Stomach (tissue), 9 donors: ENCODE data around the gene CBX8. TPM values are rescaled to one million over a fixed set of nuclear protein-coding genes. Genes with fewer than 3 reads are reported as not detected.

Experiments used
- DNase-seq, 2 donors: peaks; one replicate each; pipeline versions ENCODE4 v3.0.0 to v3.0.0-alpha.2; 2013 to 2019
- H3K27ac ChIP-seq, 5 donors: fragments of 200-600 bp in 4 of 5; sonication (generic) in 4 of 5; one replicate each; pipeline ENCODE4 v1.5.1; 2013 to 2019; ENCODE audit warnings: mild to moderate bottlenecking in 1 of 5, moderate library complexity in 1 of 5
- H3K27me3 ChIP-seq, 3 donors: fragments of 200-600 bp; sonication (generic); one replicate each; pipeline ENCODE4 v1.5.1; 2017 to 2019; ENCODE audit warnings: mixed run types in 1 of 3
- H3K36me3 ChIP-seq, 4 donors: fragments of 200-600 bp; sonication (generic); 1 replicate in 3 of 4; 2 replicates in 1 of 4; pipeline ENCODE4 v1.5.1; 2016 to 2019
- H3K4me1 ChIP-seq, 4 donors: fragments of 200-600 bp; sonication (generic); one replicate each; pipeline ENCODE4 v1.5.1; 2016 to 2019
- H3K4me3 ChIP-seq, 4 donors: fragments of 200-600 bp; sonication (generic) in 3 of 4; one replicate each; pipeline ENCODE4 v1.5.1; 2016 to 2019; ENCODE audit warnings: mild to moderate bottlenecking in 1 of 4
- H3K9me3 ChIP-seq, 4 donors: fragments of 200-600 bp; sonication (generic); one replicate each; pipeline ENCODE4 v1.5.1; 2016 to 2019
- CTCF ChIP-seq, 7 experiments: fragments of 450-650 bp in 4 of 7; fragments of 200-600 bp in 3 of 7; sonication (generic) in 3 of 7; IDR thresholded peaks; one replicate each; pipeline ENCODE4 v1.5.1; 2016 to 2019; ENCODE audit warnings: antibody characterized with exemption in 7 of 7, control low read depth in 2 of 7, mild to moderate bottlenecking in 1 of 7
- EP300 ChIP-seq: sonication (generic); formaldehyde crosslinking; IDR thresholded peaks from one replicate; pipeline ENCODE4 v1.6.1; 2017; ENCODE audit warnings: antibody characterized with exemption
- POLR2A ChIP-seq, 4 donors: fragments of 450-650 bp; IDR thresholded peaks; one replicate each; pipeline ENCODE4 v1.6.1; 2016; ENCODE audit warnings: antibody characterized with exemption in 4 of 4, control low read depth in 2 of 4, mild to moderate bottlenecking in 1 of 4, moderate library complexity in 1 of 4
- POLR2AphosphoS5 ChIP-seq, 3 donors: sonication (generic); formaldehyde crosslinking; IDR thresholded peaks; one replicate each; pipeline ENCODE4 v1.6.1; 2016; ENCODE audit warnings: antibody characterized with exemption in 3 of 3
- WGBS, 5 donors: extraction: QIAGEN DNeasy Blood & Tissue Kit in 3 of 5; methylation state at CpG; one replicate each; pipeline versions ENCODE4 v1.1.5 to v1.1.7; 2013 to 2018; 5-methylcytosine and 5-hydroxymethylcytosine counted together
- intact Hi-C: fragments of 100-400 bp; cut with DNase I; formaldehyde crosslinking; loops from one replicate; pipeline ENCODE4 v1.15.1; 2023; ENCODE audit warnings: low total_unique reads
- polyA plus RNA-seq, 3 donors: library from polyadenylated mRNA; stranded (reverse); fragments of 200-250 nt; gene quantifications; one replicate each; pipeline ENCODE4 v1.2.3, GENCODE V29; 2013
- total RNA-seq, 5 donors: library from RNA; depleted of rRNA; stranded (reverse); fragments of >200 nt; gene quantifications; one replicate each; pipeline versions ENCODE4 v1.1.0 to v1.2.3, GENCODE V29; 2014 to 2016
- donor health status: healthy with polysubstance abuse.
- donor health status: Bipolar disorder and iron deficiency.
- donor health status: healthy.

The CBX8 gene
- total and polyA plus RNA-seq, 8 donors = 0.76 to 140 (median 3.1) TPM; not detected in 2

GRCh38 chr17:79804856-79805696 is 8.2 kb upstream of the CBX8 start:
- 23 to 28% (median 25%) methylated on average over 22 of the region's 22 CpGs for WGBS, 5 donors
- H3K27me3 ChIP-seq = peaks cover 86 to 100% (median 100%) of the 10 kb centered on the region in 3 donors
- TF ChIP-seq POLR2AphosphoS5 (IDR thresholded peaks at IDR 0.05) (no peak), CTCF (IDR thresholded peaks at IDR 0.05) (no peak), EP300 (no peak), POLR2A (IDR thresholded peaks at IDR 0.05) (no peak)
- intact Hi-C loops = loop anchor here (10.0 kb wide), 2 partner anchors 110 to 190 kb away; no protein-coding TSS in a partner anchor
- no peak overlapping the region for H3K27ac ChIP-seq
- H3K4me3 ChIP-seq = no peak overlapping the region
- DNase-seq = no peak
- peaks cover 27 to 60% (median 53%) of the 10 kb centered on the region in 4 donors for H3K4me1 ChIP-seq
- H3K9me3 ChIP-seq = no peaks in the 10 kb centered on the region
- no peaks in the 10 kb centered on the region for H3K36me3 ChIP-seq

- no peaks in the 10 kb centered on the region for H3K36me3 ChIP-seq
- 1 to 5% (median 2%) methylated on average over 22 to 76 of the region's 76 CpGs for WGBS, 5 donors
- H3K4me1 ChIP-seq = peaks cover 22 to 61% (median 52%) of the 10 kb centered on the region in 4 donors
- intact Hi-C loops = loop anchor here (10.0 kb wide), 2 partner anchors 111 to 191 kb away; no protein-coding TSS in a partner anchor
- no peak overlapping the region for H3K27ac ChIP-seq
- H3K9me3 ChIP-seq = no peaks in the 10 kb centered on the region
- TF ChIP-seq POLR2AphosphoS5 (IDR thresholded peaks at IDR 0.05) (no peak), POLR2A (IDR thresholded peaks at IDR 0.05) (no peak), CTCF (IDR thresholded peaks at IDR 0.05) (no peak), EP300 (no peak)
- H3K4me3 ChIP-seq = peak overlapping the region in 2 of 4 donors; percentile 19 to 35
- peak in 1 of 2 donors; percentile 77 for DNase-seq
- H3K27me3 ChIP-seq = peaks cover 89 to 100% (median 100%) of the 10 kb centered on the region in 3 donors
Measured at GRCh38 chr17:79803997-79804855, 7.3 kb upstream of the CBX8 start.

- Histone ChIP-seq H3K4me3 (peak overlapping the region in 2 of 4 donors; percentile 19 to 35), H3K36me3 (no peaks in the 10 kb centered on the region), H3K27me3 (peaks cover 92 to 100% (median 100%) of the 10 kb centered on the region in 3 donors), H3K27ac (no peak overlapping the region), H3K4me1 (peaks cover 25 to 61% (median 54%) of the 10 kb centered on the region in 4 donors), H3K9me3 (no peaks in the 10 kb centered on the region)
- no peak for TF ChIP-seq EP300
- DNase-seq = no peak
- intact Hi-C loops = loop anchor here (10.0 kb wide), 2 partner anchors 111 to 191 kb away; no protein-coding TSS in a partner anchor
- 8 to 27% (median 11%) methylated on average over 20 to 31 of the region's 31 CpGs for WGBS, 5 donors
Measured at GRCh38 chr17:79803421-79803996, 6.6 kb upstream of the CBX8 start.

GRCh38 chr17:79802736-79803420 is 6.0 kb upstream of the CBX8 start:
- H3K4me1 ChIP-seq = peaks cover 31 to 65% (median 61%) of the 10 kb centered on the region in 4 donors

More at GRCh38 chr17:79802736-79803420, 6.0 kb upstream of the CBX8 start:
- 5 to 15% (median 6%) methylated on average over 23 to 57 of the region's 57 CpGs for WGBS, 5 donors
- no peaks in the 10 kb centered on the region for H3K9me3 ChIP-seq
- peak in 1 of 2 donors; percentile 45 for DNase-seq
- H3K4me3 ChIP-seq = peak overlapping the region in 1 of 4 donors; percentile 31
- no peak for TF ChIP-seq CTCF (IDR thresholded peaks at IDR 0.05)
- TF ChIP-seq EP300 = no peak
- TF ChIP-seq POLR2A (IDR thresholded peaks at IDR 0.05) = no peak
- TF ChIP-seq POLR2AphosphoS5 (IDR thresholded peaks at IDR 0.05) = no peak
- H3K27me3 ChIP-seq = peaks cover 93 to 100% (median 100%) of the 10 kb centered on the region in 3 donors
- H3K27ac ChIP-seq = no peak overlapping the region
- intact Hi-C loops = loop anchor here (10.0 kb wide), 2 partner anchors 112 to 192 kb away; no protein-coding TSS in a partner anchor
- no peaks in the 10 kb centered on the region for H3K36me3 ChIP-seq
